Raji (cell line): ENCODE measurements around the gene DNAJA1.

Source experiments
- POLR2A ChIP-seq: IDR thresholded peaks from 2 replicates; pipeline ENCODE4 v1.6.1; 2011; ENCODE audit warnings: low read depth, low read length, control low read depth; ENCODE audit not compliant: insufficient read depth

DNAJA1 gene

GRCh38 chr9:33022755-33023154 is 2.3 kb upstream of the DNAJA1 start:
- 0 out of 2 replicates have a peak, but pooled peaks have one; percentile 5 for TF ChIP-seq POLR2A

- TF ChIP-seq POLR2A: peak; percentile 4; the same call in 1 of the 2 replicates
Observed at GRCh38 chr9:33023661-33024060, 1.4 kb upstream of the DNAJA1 start.

DNA sequence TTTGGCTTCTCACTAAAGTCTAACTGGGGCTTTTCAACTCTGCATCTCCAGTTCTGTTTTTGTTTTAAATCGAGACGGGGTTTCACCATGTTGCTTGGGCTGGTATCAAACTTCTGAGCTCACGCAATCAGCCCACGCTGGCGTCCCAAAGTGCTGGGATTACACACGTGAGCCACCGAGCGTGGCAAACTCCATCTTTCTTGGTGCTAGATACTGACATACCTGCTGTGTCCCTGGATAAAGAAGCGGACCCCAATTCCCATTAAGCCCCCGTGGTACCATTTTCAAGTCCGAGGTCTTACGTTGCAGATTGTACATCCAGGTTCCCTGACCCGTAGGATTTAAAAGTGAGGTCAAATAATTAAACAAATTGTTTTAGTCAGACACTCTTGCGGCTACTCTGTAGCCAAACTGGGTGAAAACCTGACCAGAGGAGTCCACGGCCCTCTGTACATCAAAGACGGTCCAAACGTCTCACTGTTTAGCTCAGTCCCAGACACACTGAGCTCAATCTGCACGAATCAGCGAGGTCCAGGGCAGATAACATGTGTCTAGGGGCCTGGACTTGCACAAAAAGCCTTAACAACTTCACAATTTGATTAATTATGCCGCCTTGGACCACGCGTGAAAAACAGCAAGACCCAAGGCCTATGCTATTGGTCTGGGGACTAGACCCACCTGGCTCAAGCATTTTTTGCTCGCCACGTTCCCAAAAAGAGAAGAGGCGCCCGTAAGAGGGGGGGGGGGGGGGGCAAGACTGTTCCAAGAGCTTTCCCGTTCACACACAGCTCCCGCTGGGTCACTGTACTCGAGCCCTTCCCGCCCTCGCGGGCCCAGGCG is 727 bp upstream of the DNAJA1 start:
- TF ChIP-seq POLR2A: no peak

DNA sequence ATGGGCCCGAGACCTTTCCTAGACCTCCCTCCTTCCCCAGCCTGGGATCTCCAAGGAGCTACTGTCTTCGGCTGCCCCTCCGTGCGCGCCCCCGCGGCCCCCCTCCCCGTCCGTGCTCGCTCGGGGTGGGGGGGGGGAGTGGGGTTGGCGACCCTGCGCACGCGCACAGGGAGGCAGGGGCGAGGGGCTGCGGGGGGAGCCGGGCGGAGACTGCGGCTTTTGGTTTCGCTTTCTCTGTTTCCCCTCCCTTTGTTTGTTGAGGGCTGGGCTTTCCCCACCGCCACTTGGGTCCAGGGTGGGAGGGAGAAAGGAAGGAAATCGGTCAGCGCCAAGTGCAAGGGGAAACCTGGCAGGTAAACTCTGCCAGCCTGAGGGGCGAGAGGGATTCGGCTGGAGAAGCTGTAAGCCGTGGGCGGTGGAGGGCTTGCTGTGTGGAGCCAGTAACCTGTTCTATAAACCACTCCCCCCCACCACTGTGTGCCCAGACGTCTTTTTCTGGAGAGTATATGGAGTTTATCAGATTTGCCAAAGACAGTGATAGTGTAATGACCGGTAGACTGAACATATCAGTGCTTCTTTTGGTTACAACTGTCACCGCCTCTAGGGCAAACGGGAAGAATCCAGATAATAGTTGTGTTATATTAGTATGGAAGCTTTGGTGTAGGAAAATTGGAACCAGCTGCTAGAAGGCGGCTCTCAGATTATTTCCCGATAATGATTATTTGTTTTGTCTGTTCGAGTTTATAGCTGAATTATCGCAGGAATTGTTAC is 684 bp downstream of the DNAJA1 start:
- no peak for TF ChIP-seq POLR2A

- no peak for TF ChIP-seq POLR2A
Observed at GRCh38 chr9:33029231-33029786, 4.2 kb downstream of the DNAJA1 start.

DNA sequence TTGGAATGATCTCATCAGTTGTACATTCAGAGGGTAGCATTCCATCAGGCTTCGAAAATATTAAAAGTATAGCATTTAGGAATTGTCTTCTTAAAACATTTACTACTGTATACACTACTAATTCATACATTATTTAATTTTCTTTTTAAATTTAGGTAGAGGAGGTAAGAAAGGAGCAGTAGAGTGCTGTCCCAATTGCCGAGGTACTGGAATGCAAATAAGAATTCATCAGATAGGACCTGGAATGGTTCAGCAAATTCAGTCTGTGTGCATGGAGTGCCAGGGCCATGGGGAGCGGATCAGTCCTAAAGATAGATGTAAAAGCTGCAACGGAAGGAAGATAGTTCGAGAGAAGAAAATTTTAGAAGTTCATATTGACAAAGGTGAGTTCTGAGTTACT is 5.2 kb downstream of the DNAJA1 start:
- TF ChIP-seq POLR2A: no peak

DNA sequence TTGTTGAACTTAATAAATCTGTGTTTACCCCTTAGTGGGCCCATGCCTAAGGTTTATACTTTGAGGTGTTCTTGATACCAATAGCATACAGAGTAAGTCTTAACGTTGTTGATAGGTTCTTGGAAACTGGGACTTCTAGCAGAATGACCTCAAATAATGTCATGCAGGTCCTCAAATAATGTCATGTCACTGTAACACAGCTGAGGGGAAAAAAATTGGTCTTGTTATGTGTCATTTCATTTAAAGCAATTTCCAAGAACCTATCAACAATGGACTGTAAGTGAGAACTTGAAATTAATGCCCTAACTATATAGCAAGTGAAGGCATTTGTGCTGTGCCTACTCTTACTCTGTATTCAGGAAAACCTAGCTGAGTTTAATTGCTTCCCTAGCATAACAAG is 7.2 kb downstream of the DNAJA1 start:
- no peak for TF ChIP-seq POLR2A

DNA sequence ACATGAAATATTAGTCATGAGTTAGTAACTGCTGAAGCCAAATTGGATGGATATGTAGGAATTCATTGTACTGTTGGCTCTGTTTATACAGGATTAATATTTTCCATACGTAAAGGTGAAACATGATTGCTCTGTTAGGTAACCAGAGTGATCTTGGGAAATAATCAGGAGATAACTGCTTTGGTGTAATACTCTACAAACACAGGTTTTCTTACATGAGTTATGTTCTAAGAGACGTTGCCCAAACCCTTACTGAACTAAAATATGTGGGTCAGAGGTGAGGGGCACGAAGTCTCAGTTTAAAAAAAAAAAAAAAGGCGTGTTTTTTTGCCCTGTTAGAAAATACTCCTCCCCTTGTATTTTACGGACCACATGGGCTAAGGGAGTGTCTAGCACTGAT is 7.8 kb downstream of the DNAJA1 start:
- no peak for TF ChIP-seq POLR2A

DNA sequence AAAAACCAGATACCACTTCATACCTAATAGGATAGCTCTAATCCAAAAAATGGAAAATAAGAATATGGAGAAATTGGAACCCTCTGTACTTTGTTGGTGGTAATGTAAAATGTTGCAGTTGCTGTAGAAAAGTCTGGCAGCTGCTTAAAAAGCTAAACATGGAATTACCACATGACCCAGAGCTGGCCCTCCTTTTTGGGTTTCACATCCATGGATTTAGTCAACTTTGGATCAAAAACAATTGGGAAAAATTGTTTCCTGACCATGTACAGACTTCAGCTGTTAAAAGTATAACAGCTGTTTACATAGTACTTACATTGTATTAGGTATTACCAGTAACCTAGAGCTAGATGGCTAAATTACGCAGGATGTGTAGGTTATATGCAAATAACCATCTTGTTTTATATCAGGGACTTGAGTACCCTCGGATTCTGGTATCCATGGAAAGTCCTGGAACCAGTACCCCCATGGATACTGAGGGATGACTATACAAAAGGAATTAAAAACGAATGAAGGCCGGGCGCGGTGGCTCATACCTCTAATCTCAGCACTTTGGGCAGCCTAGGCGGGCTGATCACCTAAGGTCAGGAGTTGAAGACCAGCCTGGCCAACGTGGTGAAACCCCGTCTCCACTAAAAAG is 15.8 kb downstream of the DNAJA1 start:
- TF ChIP-seq POLR2A: no peak

- no peak for TF ChIP-seq POLR2A
Observed at GRCh38 chr9:33041432-33042188, 16.5 kb downstream of the DNAJA1 start.

DNA sequence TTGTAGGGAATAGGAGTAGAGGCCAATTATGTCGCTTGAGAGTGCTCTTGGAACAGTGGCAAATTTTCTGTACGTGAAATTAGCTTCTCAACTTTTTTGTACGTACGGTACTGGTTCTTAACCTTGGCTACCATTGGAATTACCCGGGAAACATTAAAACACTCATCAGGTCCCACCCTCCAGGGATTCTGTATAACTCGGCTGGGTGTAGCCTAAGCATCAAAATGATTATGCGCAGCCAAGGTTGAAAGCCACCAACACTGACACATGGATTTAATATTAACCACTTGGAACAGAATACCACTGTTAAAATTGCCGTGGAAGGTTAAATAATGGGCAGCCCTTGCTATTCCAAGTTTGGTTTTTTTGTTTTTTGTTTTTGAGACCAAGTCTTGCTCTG is 17.4 kb downstream of the DNAJA1 start:
- TF ChIP-seq POLR2A: no peak

GRCh38 chr9:33043671-33044070 is 18.6 kb downstream of the DNAJA1 start:
- TF ChIP-seq POLR2A: no peak

GRCh38 chr9:33044162-33044673 is 19.1 kb downstream of the DNAJA1 start:
- TF ChIP-seq POLR2A: no peak

GRCh38 chr9:33044677-33045282 is 19.7 kb downstream of the DNAJA1 start:
- no peak for TF ChIP-seq POLR2A
